GM08714 (cell line): ENCODE results near the gene PRDM16.

Experiments
- H3K4me3 ChIP-seq: fragments of 200-500 bp; sonication (Bioruptor generic); 2 replicates; pipeline ENCODE4 v1.5.1; 2014; ENCODE audit warnings: mild to moderate bottlenecking, low read length, inconsistent platforms
- ZNF274 ChIP-seq: IDR thresholded peaks from 2 replicates; pipeline ENCODE4 v1.6.1; 2012; ENCODE audit warnings: mild to moderate bottlenecking, low read depth, low read length

PRDM16 gene

GRCh38 chr1:3074297-3074741, 5.3 kb downstream of the PRDM16 start:
- H3K4me3 ChIP-seq, result no peak overlapping the region
- no peak for TF ChIP-seq ZNF274

GRCh38 chr1:3074800-3075199, 5.8 kb downstream of the PRDM16 start:
- TF ChIP-seq ZNF274, result no peak
- H3K4me3 ChIP-seq, result no peak overlapping the region

GRCh38 chr1:3075666-3076362, 6.8 kb downstream of the PRDM16 start:
- H3K4me3 ChIP-seq, result no peak overlapping the region
- TF ChIP-seq ZNF274, result no peak

- no peak overlapping the region for H3K4me3 ChIP-seq
- no peak for TF ChIP-seq ZNF274
Observed at GRCh38 chr1:3076363-3076740, 7.3 kb downstream of the PRDM16 start.

- no peak for TF ChIP-seq ZNF274
- H3K4me3 ChIP-seq, result no peak overlapping the region
Observed at GRCh38 chr1:3077081-3077480, 8.1 kb downstream of the PRDM16 start.

- no peak overlapping the region for H3K4me3 ChIP-seq
- no peak for TF ChIP-seq ZNF274
Observed at GRCh38 chr1:3077561-3077960, 8.6 kb downstream of the PRDM16 start.

- no peak overlapping the region for H3K4me3 ChIP-seq
- TF ChIP-seq ZNF274, result no peak
Observed at GRCh38 chr1:3078430-3078861, 9.4 kb downstream of the PRDM16 start.

- H3K4me3 ChIP-seq, result no peak overlapping the region
- TF ChIP-seq ZNF274, result no peak
Observed at GRCh38 chr1:3078871-3079270, 9.9 kb downstream of the PRDM16 start.

- H3K4me3 ChIP-seq, result no peak overlapping the region
- TF ChIP-seq ZNF274, result no peak
Observed at GRCh38 chr1:3079381-3080052, 10.5 kb downstream of the PRDM16 start.

GRCh38 chr1:3080053-3080955, 11.3 kb downstream of the PRDM16 start:
- no peak for TF ChIP-seq ZNF274
- no peak overlapping the region for H3K4me3 ChIP-seq

- no peak for TF ChIP-seq ZNF274
- no peak overlapping the region for H3K4me3 ChIP-seq
Observed at GRCh38 chr1:3081171-3081683, 12.2 kb downstream of the PRDM16 start.

GRCh38 chr1:3082051-3082450, 13.0 kb downstream of the PRDM16 start:
- no peak overlapping the region for H3K4me3 ChIP-seq
- TF ChIP-seq ZNF274, result no peak

- H3K4me3 ChIP-seq, result no peak overlapping the region
- TF ChIP-seq ZNF274, result no peak
Observed at GRCh38 chr1:3082571-3083516, 13.8 kb downstream of the PRDM16 start.
